Activated CD8-positive, alpha-beta memory T cell treated with anti-CD3 and anti-CD28 coated beads, Interleukin-2, amount 50 U/mL, for 24 hours (primary cell): ENCODE results near the gene VEZF1.

Experiments
- DNase-seq: peaks from one replicate; pipeline ENCODE4 v3.0.0-alpha.2; 2020; ENCODE audit errors: extremely low read depth

VEZF1 gene, protein sequence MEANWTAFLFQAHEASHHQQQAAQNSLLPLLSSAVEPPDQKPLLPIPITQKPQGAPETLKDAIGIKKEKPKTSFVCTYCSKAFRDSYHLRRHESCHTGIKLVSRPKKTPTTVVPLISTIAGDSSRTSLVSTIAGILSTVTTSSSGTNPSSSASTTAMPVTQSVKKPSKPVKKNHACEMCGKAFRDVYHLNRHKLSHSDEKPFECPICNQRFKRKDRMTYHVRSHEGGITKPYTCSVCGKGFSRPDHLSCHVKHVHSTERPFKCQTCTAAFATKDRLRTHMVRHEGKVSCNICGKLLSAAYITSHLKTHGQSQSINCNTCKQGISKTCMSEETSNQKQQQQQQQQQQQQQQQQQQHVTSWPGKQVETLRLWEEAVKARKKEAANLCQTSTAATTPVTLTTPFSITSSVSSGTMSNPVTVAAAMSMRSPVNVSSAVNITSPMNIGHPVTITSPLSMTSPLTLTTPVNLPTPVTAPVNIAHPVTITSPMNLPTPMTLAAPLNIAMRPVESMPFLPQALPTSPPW

DNA sequence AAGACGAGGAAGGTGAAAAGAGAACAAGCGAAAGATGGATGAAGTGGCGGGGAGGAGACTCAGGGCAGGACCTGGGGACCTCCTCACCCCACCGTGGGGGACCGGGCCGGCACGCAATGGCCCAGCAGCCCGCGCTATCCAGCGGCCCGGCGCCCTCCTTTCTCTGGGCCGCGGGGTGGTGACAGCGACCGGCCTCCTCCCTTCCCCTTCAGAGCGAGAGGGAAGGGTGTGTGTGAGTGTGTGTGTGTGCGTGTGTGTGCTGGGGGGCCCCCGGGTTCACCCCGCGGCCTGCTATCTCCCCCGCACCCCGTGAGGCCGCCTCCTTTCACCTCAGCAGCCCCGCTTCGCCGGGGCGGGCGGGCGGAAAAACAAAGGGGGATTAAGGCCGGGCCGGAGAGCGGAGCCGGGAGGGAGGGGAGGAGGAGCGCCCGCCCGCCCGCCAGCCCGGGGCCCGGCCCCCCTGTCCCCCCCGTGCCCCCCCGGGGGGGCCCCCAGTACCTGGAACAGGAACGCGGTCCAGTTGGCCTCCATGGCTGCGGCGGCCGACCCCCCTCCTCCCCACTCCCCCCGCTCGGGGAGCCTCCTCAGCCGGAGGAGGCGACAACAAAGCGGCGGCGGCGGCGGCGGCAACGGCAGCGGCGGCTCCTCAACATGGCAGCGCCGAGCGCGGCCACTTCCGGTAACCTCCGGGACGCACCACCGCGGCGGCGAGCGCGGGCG lies at the start of gene VEZF1:
Gene VEZF1, minus strand, starts transcription at position 674 of the 720 bp plus-strand sequence. Its CDS starts 143 bp downstream, at position 531.
- peak; percentile 45 for DNase-seq

DNA sequence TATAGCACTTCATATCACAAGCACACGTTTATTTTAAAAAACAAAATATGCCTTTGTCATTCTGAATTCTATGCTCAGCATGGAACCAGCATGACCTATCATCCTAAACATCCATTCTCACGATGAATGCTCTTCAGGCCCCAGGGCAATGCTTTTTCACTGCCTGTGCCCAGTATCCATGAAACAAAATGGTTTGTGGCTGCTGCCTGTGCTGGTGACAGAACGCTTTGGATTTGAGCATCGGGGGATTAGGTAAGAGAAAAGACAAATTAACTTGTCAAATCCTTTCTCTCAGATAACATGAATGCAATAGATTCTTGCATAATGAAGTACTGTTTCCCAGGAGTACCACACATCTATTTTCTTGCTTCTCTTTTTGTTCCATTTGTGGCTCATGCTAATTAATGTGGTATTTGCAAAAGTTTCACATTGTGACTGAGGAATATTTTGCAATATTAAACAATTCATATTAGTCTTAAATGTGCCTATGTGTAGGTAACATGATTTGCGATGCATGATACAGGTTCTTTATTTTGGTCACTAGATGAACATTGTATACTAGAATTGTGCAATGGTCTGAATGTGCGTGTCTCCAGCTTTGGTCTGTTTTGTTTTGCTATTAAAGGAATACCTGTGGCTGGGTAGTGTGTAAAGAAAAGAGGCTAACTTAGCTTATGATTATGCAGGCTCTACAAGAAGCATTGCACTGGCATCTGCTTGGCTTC lies 44.8 kb upstream of the VEZF1 start:
- DNase-seq: no peak

DNA sequence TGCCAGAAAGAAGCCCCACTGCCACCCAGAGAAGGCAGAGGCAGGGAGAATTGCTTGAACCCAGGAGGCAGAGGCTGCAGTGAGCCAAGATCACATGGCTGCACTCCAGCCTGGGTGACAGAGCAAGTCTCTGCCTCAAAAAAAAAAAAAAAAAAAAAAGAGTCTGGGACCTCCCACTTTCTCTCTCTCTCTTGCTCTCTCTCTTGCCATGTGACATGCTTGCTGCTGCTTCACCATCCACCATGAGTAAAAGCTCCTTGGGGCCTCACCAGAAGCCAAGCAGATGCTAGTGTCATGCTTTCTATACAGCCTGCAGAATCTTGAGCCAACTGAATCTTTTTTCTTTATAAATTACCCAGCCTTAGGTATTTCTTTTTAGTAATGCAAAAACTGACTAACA lies 40.5 kb upstream of the VEZF1 start:
- DNase-seq: no peak

DNA sequence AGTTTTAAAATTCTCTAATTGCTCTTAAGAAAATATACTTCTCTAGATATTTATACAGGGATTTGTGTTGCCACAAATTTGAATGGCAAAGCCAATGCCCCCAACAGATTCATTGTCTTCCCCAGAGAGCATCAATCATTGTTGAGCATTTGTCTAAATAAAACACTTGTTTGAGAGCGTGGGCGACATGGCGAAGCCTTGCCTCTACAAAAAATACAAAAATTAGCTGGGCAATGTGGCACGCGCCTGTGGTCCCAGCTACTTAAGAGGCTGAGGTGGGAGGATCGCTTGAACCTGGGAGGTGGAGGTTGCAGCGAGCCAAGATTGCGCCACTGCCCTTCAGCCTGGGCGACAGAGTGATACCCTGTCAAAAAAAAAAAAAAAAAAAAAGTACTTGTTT lies 32.3 kb upstream of the VEZF1 start:
- no peak for DNase-seq

DNA sequence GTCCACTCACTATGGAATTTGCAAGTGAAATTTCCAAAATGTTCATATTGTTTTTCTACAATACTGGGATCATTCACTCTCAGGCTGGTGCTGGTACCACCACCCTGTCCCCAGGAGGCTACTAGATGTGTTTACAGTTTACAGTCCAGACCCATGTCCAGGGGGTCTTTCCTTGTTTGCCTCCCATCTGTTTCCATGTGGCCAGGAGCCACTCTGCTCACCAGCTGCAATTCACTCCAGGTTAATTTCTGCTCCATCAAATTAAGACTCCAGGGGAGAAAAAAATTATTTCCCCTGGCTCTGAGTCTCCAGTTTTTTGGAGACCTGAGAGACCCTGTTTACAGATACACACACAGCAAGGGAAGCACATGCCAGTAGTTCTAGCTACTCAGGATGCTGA lies 31.5 kb upstream of the VEZF1 start:
- no peak for DNase-seq

DNA sequence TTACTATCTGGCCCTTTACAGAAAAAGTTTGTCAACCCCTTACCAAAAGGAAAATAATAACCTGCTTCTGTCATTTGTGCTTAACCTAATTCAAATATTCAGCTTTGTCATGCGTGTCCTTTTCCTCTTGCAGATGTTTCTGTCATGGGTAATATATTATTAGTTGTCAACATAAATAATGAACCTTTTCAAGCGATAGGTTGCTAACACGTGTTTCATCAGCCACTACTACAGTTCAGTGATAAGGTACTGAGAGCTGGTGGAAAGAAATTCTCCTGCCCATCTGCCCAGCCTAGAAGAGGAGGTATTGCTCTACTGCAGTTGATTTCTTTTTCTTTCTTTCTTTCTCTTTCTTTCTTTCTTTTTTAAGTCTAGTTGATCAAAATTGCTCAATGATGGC lies 31.0 kb upstream of the VEZF1 start:
- no peak for DNase-seq

DNA sequence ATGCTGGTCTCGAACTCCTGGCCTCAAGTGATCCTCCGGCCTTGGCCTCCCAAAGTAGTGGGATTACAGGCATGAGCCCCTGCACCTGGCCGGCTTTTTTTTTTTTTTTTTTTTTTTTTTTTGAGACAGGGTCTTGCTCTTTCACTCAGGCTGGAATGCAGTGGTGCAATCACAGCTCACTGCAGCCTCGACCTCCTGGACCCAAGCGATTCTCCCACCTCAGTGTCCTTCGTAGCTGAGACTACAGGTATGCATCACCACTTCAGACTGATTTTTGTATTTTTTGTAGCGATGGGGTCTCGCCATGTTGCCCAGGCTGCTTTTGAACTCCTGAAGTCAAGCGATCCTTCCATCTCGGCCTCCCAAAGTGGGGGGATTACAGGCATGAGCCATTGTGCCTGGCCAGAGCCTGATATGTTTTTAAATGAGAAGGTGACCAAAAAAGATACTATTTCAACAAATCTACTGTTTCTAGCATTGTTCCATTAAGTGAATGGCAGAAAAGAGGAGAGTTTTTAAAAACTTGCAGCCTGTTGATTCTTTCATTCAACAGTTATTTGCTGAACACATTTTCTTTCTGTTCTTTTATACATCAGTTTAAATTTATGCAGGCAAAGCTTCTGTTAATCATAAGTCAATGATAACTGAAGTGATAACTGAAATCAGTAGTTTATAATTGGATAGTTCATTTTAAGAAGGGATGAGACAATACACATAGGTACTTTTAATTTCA lies 22.2 kb upstream of the VEZF1 start:
- DNase-seq: no peak

DNA sequence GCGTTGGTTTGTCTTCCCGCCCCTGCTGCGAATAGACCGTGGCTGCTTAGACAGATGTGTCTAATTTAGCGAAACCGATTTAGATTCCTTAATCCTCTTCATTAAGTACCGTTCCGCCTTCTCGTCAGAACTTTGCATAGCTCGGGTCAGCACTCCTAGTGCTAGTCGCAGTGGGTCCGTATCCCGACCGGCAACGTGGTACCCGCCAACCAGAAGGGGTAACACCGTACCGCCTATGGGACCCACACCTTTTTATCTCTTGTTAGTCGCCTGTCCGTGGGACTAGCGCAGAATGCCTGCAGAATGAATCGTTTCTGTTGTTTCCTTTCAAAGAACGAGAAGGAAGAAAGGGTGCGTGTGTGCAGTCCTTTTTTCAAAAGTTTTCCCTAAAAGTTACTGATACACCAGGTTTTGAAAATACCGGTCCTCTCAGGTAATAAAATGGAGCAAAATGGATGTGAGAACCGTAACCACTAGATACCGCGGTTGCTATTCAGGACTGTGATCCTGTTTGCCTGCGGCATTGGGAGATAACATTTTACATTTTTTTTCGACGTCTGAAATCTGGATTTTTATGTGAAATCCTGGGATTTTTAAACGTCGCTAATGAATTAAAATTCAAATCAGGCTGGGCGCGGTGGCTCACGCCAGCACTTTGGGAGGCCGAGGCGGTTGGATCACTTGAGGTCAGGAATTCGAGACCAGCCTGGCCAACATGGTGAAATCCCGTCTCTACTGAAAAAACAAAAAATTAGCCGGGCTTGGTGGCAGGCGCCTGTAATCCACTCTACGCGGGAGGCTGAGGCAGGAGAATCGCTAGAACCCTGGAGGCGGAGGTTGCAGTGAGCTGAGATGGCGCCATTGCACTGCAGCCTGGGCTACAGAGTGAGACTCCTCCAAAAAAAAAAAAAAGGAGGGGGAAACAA lies 20.0 kb upstream of the VEZF1 start:
- no peak for DNase-seq

DNA sequence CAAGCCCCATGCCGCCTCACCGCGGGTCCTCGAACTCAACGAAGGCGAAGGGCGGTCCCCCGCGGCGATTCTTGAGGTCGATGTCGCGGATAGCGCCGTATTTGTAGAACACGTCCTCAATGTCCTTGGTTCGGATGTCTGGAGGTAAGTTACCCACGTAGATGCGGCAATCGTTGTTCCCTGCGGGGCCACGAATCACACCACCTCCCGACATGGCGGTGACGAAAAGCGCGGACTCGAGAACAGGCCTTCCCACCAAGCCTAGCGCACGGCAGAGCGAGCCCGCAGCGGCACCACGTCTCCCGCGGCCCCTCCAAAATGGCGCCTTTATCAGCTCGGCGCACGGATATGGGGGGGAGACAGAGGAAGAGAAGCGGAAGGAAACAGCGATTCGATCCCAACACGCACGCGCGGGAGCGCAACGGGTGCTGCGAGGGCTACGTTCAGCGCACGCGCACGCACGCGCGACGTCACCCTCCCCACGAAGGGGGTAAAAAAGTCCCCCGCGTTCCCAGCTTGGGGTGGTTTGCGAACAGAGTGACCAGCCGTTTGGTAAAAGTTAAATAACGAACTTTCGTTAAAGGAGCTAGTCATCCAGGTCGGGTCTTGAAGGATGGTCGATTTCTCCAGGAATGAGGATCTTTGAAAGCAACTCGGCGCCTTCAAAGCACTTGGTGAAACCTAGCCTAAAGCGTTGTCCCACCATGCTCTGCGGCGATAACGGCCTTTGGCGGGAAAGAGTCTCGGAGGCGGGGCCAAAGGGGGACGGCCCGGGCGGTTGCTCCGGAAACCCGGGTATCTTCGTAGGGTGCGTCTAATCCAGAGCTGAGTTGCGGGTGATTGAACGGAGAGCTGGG lies 19.1 kb upstream of the VEZF1 start, which contains the start of gene SRSF1:
Gene SRSF1, minus strand, starts transcription at position 323 of the 857 bp plus-strand sequence. Its CDS starts 109 bp downstream, at position 214.
- DNase-seq: peak; percentile 94

DNA sequence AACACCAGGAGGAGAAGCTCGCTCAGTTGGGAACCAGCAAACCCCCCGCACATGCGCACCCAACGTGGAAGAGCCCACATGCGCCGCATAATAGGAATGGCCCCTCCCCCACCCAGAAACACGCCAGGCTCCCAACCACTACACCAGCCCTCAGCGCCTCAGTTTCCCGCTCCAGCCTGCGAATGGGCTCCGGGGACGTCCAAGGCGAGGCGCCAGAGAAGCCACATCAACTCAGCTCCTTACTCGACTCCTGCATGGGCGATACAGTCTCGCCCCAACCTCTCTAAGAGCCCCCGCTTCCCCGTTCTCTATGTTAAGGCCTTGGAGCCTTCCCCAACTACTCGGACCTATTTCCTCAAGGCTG lies 18.5 kb upstream of the VEZF1 start:
- DNase-seq: peak; percentile 39

DNA sequence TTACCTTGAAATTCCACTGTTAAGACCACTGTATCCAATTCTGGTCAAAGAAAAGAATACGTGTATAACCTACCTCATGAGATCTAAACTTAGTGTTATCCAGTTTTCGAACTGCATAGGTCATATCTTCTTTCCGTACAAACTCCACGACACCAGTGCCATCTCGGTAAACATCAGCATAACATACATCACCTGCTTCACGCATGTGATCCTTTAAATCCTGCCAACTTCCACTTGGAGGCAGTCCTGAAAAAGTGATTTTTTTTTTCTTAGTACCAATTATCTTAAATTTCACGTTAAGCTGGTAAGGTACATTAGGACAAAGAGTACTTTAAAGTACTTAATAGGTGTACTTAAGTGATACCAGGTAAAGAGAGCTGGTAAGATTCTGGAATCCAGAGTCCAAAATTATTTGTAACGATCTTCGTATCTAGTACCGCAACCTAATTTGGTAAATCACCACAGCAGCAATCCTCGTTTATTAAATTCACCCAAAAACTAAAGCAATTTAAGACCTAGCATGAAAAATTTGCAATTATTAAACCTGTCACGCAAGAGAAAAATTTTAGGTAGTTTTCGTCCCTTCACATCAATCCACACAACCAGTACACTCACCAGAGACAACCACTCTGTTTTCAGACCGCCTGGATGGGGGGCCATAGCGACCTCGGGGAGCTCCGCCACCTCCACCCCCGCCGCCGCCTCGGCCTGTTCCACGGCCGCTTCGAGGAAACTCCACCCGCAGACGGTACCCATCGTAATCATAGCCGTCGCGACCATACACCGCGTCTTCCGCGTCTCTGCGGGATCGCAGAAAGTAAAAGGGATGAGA lies 17.9 kb upstream of the VEZF1 start:
- DNase-seq: no peak

DNA sequence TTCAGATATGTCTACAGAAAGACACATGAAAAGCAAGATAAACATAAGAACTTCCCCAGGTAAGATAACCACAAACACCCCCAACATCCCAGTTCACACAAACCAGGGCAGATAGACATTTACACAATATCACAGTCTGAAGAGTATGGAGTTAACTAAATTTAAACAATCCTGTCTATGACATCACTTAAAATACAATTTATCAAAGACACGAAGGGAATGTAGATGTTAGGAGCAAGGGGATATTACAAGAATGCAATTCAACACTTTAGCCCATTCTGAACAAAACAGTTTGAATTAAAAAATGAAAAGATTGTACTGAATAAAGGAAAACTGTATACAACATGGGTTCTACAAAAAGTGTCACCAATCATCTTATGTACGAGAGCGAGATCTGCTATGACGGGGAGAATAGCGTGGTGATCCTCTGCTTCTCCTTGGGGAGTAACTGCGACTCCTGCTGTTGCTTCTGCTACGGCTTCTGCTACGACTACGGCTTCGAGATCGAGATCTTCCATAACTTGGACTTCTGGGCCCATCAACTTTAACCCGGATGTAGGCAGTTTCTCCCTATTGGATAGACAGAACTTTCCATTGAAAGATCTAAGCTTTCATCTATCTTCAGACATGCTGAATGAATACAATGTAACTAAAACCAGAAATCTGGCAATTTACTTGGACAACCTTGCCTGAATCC lies 17.1 kb upstream of the VEZF1 start:
- no peak for DNase-seq

DNA sequence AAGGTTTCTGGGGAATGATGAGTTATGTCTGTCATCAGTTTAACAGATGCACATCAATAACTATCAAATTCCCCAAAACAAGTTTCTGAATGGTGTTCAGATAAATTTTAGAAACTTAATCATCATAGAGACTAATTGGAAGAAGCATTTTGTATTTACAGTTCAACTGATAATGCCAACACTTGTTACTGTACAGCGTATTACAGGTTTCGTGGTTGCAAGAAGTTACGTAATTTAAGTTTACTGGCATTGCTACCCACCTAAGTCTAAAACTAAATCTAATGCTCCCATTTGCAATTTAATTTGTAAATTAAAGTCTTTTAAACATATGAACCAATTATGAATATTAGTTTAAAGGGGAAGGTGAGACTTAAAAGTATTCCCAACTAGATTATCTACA lies 16.0 kb upstream of the VEZF1 start:
- no peak for DNase-seq

DNA sequence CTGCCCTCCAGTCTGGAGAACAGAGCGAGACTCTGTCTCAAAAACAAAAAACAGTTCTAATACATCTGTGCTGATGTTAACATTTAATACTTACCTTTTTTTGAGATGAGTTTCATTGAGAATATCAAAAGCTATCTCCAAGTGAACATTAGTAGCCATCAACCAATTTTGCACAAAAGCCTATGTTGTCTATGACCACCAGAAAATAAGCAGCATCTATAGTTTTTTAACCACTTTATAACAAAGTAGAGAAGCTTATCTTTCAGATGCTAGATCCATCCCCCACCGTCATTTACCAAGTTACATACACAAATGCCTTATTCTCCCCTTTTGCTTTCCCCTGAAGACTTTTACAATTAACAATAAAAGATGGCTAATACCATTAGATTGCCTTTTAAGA lies 14.9 kb upstream of the VEZF1 start:
- DNase-seq: no peak

DNA sequence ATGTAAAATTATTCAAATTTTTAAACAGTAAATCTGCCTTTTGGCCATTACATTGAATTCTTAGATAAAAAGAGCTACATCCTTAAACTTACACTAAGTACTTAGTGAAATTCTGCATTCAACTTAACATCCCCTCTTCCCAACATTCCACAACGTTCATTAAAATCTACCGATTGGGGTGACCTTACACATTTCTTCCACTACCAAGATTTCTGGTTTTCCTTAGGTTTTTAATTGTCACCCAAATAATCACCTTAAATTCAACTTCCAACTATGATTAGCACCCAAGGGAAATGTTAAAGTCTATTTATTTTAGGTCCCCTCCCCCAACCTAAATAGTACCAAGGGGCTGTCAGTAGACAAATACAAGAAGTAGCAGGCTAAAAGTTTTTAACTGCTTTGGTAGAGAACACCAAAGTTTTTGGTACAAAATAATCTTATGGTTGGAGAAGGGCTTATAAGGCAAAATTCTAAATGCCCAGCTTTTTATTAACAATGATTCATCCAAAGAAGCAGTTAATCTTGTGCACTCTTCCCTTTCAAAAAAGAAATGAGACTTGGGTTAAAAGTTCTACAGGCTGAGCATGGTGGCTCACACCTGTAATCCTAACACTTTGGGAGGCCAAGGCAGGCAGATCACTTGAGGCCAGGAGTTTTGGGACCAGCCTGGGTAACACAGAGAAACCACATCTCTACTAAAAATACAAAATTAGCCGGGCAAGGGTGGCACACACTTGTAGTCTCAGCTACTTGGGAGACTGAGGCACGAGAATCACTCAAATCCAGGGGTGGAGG lies 14.3 kb upstream of the VEZF1 start:
- DNase-seq: no peak

DNA sequence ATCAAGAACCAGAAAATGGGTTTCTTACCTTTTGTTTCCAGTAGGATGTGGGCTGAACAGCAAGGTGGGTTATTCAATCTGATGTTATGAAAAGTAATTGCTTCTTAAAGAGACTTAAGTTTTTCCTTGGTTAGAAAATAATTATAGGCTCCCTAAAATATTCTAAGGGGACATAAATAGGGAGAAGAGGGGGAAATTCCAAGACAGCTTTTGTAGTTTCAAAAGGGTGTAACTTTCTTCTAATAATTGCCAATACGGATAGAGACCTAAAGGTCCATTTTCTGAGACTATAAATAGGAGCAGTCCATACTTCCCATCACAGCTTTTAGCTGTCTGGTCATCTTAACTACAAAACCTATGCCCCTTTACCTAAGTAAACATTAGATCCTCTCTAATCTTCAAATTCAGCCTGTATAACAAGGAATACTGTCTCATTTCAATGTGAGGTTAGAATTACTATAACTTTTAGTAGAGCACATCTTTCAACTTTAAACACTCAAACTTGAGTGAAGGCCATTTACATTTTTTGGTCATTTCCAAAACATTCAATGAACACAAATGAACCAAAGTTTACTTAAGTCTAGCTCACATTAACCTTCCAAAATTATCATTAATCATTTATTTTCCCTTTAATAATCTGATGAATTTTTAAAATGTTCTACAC lies 13.5 kb upstream of the VEZF1 start:
- no peak for DNase-seq
